ENCODE results near the gene PEDS1. TPM values are rescaled to one million over a fixed set of nuclear protein-coding genes. Genes with fewer than 3 reads are reported as not detected.

PEDS1 gene
- total and polyA plus RNA-seq, 2 of the 13 experiments (the other 11 are each of a cell fraction or from before 2014, with no cell fraction given): 30.5 to 93.9 TPM

- ATAC-seq: peak; percentile 92
- peaks cover 80% of the 10 kb centered on the region for H3K4me1 ChIP-seq (ENCODE audit: insufficient read depth, low read length)
- ChIA-PET CTCF (ENCODE audit: low intra/inter-chr PET ratio, low total read pairs) (interaction anchor here (7.8 kb wide), 1 partner anchor 45 kb away, joined by 115 read pairs; no protein-coding TSS in a partner anchor), POLR2A (interaction anchor here (0.6 to 8.3 kb wide), 22 partner anchors 9 to 596 kb away, joined by 3 to 104 read pairs (median 5); partner anchors contain the start of genes CEBPB, PEDS1 and UBE2V1)
- peak overlapping the region; percentile 96 for H3K27ac ChIP-seq (ENCODE audit: extremely low read length, insufficient read depth, low read length)
- H3K36me3 ChIP-seq (replicated peaks in 1 of 2; ENCODE audit: control insufficient read depth in 1 of 2, insufficient read depth in 2 of 2, low read length in 2 of 2): no peaks in the 10 kb centered on the region
- H3K4me3 ChIP-seq (replicated peaks in 1 of 3; ENCODE audit: insufficient read depth in 1 of 3, low read depth in 2 of 3, low read length in 3 of 3): peak overlapping the region; percentile 45 to 63 (median 51)
- H3K79me2 ChIP-seq (ENCODE audit: insufficient read depth, low read length): peaks cover 5% of the 10 kb centered on the region
- peak overlapping the region; percentile 98 for H3K4me2 ChIP-seq (ENCODE audit: low read depth, low read length)
- no peaks in the 10 kb centered on the region for H4K20me1 ChIP-seq (ENCODE audit: insufficient read depth, low read length)
- peak; percentile 97 for FAIRE-seq
- DNase-seq (ENCODE audit: low spot score): peak; percentile 100
- no peaks in the 10 kb centered on the region for H3K9me3 ChIP-seq (ENCODE audit: low read length)
- H2AFZ ChIP-seq (ENCODE audit: low read length): peak overlapping the region; percentile 47
- H3K9ac ChIP-seq (ENCODE audit: insufficient read depth, low read depth, low read length): peak overlapping the region; percentile 81
- intact Hi-C loops (cut with micrococcal nuclease; ENCODE audit: unreplicated experiment) (loop anchor here (1.0 to 2.0 kb wide), 2 partner anchors 9 to 27 kb away; no protein-coding TSS in a partner anchor), in situ Hi-C loops (cut with HindIII; ENCODE audit: extremely low pct_ligation_motif_present, low pct_unique_long_range_greater_than_20kb) (loop anchor here (5.0 kb wide), 1 partner anchor 44 kb away; no protein-coding TSS in a partner anchor)
- WGBS (ENCODE audit: low lambda C conversion rate): under 1% methylated on average over 20 of the region's 20 CpGs
- no peaks in the 10 kb centered on the region for H3K27me3 ChIP-seq (ENCODE audit: control insufficient read depth in 1 of 2, insufficient read depth in 2 of 2, low read length in 2 of 2)
- TSS peak; percentile 79 for BruUV-seq (replicated peaks)
- TF ChIP-seq ZBTB21 (CRISPR knock-in tag; IDR thresholded peaks at IDR 0.05) (peak; percentile 89), KAT8 (CRISPR knock-in tag; IDR thresholded peaks at IDR 0.05) (peak; percentile 90), ZNF678 (CRISPR knock-in tag; IDR thresholded peaks at IDR 0.05) (peak; percentile 67; the same call in 1 of the 2 replicates), BCL6 (CRISPR knock-in tag; IDR thresholded peaks at IDR 0.05) (peak; percentile 69), ADNP (CRISPR knock-in tag; IDR thresholded peaks at IDR 0.05) (no peak), RARG (CRISPR knock-in tag; IDR thresholded peaks at IDR 0.05; ENCODE audit: low read depth) (no peak), SRY (CRISPR knock-in tag; IDR thresholded peaks at IDR 0.05) (peak; percentile 45; the same call in 1 of the 2 replicates), ZNF724P (CRISPR knock-in tag; IDR thresholded peaks at IDR 0.05; ENCODE audit: borderline replicate concordance) (peak; percentile 91; the same call in 1 of the 2 replicates), SMC3 (IDR thresholded peaks at IDR 0.05; ENCODE audit: low read length) (no peak), ZNF776 (CRISPR knock-in tag; IDR thresholded peaks at IDR 0.05) (peak; percentile 7; the same call in 1 of the 2 replicates), ZNF670 (CRISPR knock-in tag; IDR thresholded peaks at IDR 0.05; ENCODE audit: borderline replicate concordance) (peak; percentile 92), ATF1 (CRISPR knock-in tag; IDR thresholded peaks at IDR 0.05) (peak; percentile 92), MLX (CRISPR knock-in tag; IDR thresholded peaks at IDR 0.05) (peak; percentile 92), RFX5 (IDR thresholded peaks at IDR 0.05; ENCODE audit: low read depth, low read length) (peak; percentile 74), RXRB (CRISPR knock-in tag; IDR thresholded peaks at IDR 0.05; ENCODE audit: borderline replicate concordance) (peak; percentile 90), ZIK1 (CRISPR knock-in tag; IDR thresholded peaks at IDR 0.05; ENCODE audit: borderline replicate concordance, low read depth) (peak; percentile 72; the same call in 1 of the 2 replicates), AGO1 (IDR thresholded peaks at IDR 0.05; ENCODE audit: low read depth, low read length, poor library complexity, severe bottlenecking) (no peak)
- TF ChIP-seq, protein P1, sequence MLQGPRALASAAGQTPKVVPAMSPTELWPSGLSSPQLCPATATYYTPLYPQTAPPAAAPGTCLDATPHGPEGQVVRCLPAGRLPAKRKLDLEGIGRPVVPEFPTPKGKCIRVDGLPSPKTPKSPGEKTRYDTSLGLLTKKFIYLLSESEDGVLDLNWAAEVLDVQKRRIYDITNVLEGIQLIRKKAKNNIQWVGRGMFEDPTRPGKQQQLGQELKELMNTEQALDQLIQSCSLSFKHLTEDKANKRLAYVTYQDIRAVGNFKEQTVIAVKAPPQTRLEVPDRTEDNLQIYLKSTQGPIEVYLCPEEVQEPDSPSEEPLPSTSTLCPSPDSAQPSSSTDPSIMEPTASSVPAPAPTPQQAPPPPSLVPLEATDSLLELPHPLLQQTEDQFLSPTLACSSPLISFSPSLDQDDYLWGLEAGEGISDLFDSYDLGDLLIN (CRISPR knock-in tag; IDR thresholded peaks at IDR 0.05; ENCODE audit: borderline replicate concordance): no peak
- TF ChIP-seq, protein P2, sequence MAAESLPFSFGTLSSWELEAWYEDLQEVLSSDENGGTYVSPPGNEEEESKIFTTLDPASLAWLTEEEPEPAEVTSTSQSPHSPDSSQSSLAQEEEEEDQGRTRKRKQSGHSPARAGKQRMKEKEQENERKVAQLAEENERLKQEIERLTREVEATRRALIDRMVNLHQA (CRISPR knock-in tag; IDR thresholded peaks at IDR 0.05): no peak; the same call in 1 of the 2 replicates
- TF ChIP-seq, protein P3, sequence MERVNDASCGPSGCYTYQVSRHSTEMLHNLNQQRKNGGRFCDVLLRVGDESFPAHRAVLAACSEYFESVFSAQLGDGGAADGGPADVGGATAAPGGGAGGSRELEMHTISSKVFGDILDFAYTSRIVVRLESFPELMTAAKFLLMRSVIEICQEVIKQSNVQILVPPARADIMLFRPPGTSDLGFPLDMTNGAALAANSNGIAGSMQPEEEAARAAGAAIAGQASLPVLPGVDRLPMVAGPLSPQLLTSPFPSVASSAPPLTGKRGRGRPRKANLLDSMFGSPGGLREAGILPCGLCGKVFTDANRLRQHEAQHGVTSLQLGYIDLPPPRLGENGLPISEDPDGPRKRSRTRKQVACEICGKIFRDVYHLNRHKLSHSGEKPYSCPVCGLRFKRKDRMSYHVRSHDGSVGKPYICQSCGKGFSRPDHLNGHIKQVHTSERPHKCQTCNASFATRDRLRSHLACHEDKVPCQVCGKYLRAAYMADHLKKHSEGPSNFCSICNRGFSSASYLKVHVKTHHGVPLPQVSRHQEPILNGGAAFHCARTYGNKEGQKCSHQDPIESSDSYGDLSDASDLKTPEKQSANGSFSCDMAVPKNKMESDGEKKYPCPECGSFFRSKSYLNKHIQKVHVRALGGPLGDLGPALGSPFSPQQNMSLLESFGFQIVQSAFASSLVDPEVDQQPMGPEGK (CRISPR knock-in tag; IDR thresholded peaks at IDR 0.05): peak; percentile 99
Observed at GRCh38 chr20:50165684-50166554, 12.4 kb upstream of the PEDS1 start.

Measured in HepG2 (cell line).